Activated CD4-positive, alpha-beta T cell treated with anti-CD3 and anti-CD28 coated beads for 48 hours (primary cell): ENCODE measurements around the gene ERFE.
A peak's percentile ranks its signal among the peaks of the same experiment; 100 is the strongest.

ENCODE experiments used
- DNase-seq: peaks from one replicate; pipeline ENCODE4 v3.0.0-alpha.2; 2020

The ERFE gene

DNA sequence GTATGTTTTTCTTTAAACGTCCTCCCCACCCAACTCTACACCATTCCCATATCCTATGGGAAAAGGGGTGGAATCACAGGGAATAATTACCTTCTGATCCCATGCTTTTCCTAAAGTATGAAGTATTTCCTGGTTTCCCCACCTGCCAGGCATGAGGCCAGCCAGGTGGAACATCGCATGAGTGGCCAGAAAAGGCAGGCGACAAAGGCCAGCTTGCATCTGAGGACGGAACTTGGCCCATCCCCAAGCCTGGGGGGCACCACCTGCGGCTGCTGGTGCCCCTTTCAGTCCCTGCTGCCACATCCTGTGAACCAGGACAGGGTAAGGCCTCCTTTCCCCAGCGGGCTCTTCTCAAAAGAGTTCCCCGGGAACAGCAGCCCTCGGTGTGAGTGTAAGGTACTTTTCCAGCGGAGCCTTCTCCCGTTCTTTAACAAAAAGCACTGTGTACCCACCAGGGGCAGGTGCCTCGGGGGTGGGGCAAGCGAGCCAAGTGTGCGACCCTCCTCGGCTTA, 1.2 kb upstream of the ERFE start:
- no peak for DNase-seq

- DNase-seq = no peak
Measured at GRCh38 chr2:238158018-238158508, 707 bp upstream of the ERFE start.

GRCh38 chr2:238159071-238159539, 335 bp downstream of the ERFE start:
- DNase-seq = peak; percentile 39

GRCh38 chr2:238159661-238160205, 963 bp downstream of the ERFE start:
- no peak for DNase-seq

- no peak for DNase-seq
Measured at GRCh38 chr2:238160206-238161129, 1.7 kb downstream of the ERFE start.

DNA sequence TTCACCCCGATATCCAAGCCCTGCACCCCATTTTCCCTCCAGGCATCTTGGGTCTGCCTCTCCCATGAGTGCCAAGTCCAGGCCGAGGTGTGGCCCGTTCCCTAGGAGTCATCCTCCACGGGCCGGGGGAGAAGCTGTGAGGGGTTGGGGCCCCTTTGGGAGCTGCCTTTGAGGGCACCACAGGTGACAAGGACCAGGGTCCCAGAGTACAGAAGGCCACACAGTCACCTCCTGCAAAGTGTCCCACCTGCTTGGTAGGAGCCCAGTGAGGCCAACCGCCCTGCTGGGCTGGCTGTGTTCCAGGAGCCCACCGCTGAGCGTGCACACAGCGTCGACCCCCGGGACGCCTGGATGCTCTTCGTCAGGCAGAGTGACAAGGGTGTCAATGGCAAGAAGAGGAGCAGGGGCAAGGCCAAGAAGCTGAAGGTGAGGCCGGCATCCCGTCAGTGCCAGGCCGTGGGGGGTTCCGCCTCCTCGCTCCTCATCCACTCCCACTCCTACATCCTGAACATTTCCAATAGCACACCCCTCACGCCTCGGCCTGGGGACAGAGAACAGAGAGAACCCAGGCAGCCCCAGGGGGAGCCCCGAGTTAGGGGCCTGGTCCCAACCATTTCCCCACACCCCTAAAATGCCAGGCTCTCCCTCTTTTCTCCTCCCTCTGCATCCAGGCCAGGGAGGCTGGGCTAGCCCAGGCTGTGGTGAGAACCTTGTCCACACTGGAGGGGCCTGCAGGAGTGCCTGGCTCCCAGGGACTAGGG, 2.7 kb downstream of the ERFE start:
- DNase-seq = no peak

GRCh38 chr2:238162251-238162845, 3.6 kb downstream of the ERFE start:
- DNase-seq = no peak

GRCh38 chr2:238162846-238163441, 4.2 kb downstream of the ERFE start:
- no peak for DNase-seq

- no peak for DNase-seq
Measured at GRCh38 chr2:238163481-238164198, 4.9 kb downstream of the ERFE start.

GRCh38 chr2:238164906-238165287, 6.1 kb downstream of the ERFE start:
- no peak for DNase-seq

GRCh38 chr2:238165288-238165921, 6.6 kb downstream of the ERFE start:
- DNase-seq = no peak

- DNase-seq = no peak
Measured at GRCh38 chr2:238166391-238167343, 7.9 kb downstream of the ERFE start.

DNA sequence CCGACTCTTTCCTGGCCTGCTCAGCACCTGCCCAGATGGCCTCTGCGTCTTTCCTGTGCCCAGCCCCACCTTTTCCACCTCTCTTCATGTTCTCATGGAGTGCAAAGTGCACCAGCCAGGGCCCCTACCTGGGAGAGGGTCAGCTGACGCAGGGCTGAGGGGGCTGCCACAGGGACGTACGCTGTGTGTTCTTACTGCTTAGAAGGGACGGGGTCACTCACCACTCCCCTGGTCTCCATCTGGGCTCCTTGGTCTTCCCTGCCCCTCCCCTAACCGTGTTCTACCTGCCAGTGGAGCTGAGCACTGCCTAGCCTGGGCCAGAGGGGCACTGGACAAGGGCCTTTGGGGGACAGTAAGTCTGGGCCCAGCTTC, 8.6 kb downstream of the ERFE start:
- DNase-seq = no peak

GRCh38 chr2:238167761-238168160, 9.0 kb downstream of the ERFE start:
- DNase-seq = no peak

GRCh38 chr2:238168196-238169047, 9.7 kb downstream of the ERFE start:
- no peak for DNase-seq

GRCh38 chr2:238169048-238169707, 10.4 kb downstream of the ERFE start:
- DNase-seq = no peak

GRCh38 chr2:238169708-238170251, 11.0 kb downstream of the ERFE start:
- no peak for DNase-seq
